ENCODE results near the gene LHX2.

LHX2 gene

GRCh38 chr9:124011460-124012301 is at the start of gene LHX2:
Gene LHX2 (plus strand): TSS chr9:124011768. CDS start chr9:124012349, 581 bp downstream.
- peaks cover 19% of the 10 kb centered on the region; the same call in 1 of the 2 replicates for H4K20me1 ChIP-seq (ENCODE audit: insufficient read depth, low read length)
- no peak within 1 kb of the TSS for H3K27ac ChIP-seq (ENCODE audit: low read length)
- TF ChIP-seq EZH2phosphoT487 (IDR thresholded peaks at IDR 0.05; ENCODE audit: low read depth): no peak
- no peak for TF ChIP-seq CTCF (IDR thresholded peaks at IDR 0.05; ENCODE audit: low read depth, low read length)
- no peak within 1 kb of the TSS for H3K9ac ChIP-seq (ENCODE audit: low read length)
- H3K79me2 ChIP-seq (ENCODE audit: low read length): no peaks in the 10 kb centered on the region
- no peaks in the 10 kb centered on the region for H3K9me3 ChIP-seq (ENCODE audit: insufficient read depth, low read length)
- peaks cover 30% of the 10 kb centered on the region for H3K27me3 ChIP-seq (ENCODE audit: low read depth, low read length)
- no peaks in the 10 kb centered on the region for H3K36me3 ChIP-seq (replicated peaks; ENCODE audit: low read depth, low read length)
- H3K4me3 ChIP-seq (ENCODE audit: low read length): peak within 1 kb of the TSS; percentile 39
- no peak within 1 kb of the TSS for H2AFZ ChIP-seq (ENCODE audit: low read depth, low read length)
- H3K4me1 ChIP-seq (ENCODE audit: low read length): peaks cover 29% of the 10 kb centered on the region
- peak within 1 kb of the TSS; percentile 62 for H3K4me2 ChIP-seq (ENCODE audit: low read length)

GRCh38 chr9:123964761-123965160 is 46.8 kb upstream of the LHX2 start:
- TF ChIP-seq CTCF (IDR thresholded peaks at IDR 0.05; ENCODE audit: low read depth, low read length) (no peak), EZH2phosphoT487 (IDR thresholded peaks at IDR 0.05; ENCODE audit: low read depth) (no peak)
- no peaks in the 10 kb centered on the region for H4K20me1 ChIP-seq (ENCODE audit: insufficient read depth, low read length)
- no peak overlapping the region for H3K9ac ChIP-seq (ENCODE audit: low read length)
- H3K4me2 ChIP-seq (ENCODE audit: low read length): no peak overlapping the region; the same call in 1 of the 2 replicates
- no peak overlapping the region for H3K4me3 ChIP-seq (ENCODE audit: low read length)
- no peaks in the 10 kb centered on the region for H3K9me3 ChIP-seq (ENCODE audit: insufficient read depth, low read length)
- H3K27ac ChIP-seq (ENCODE audit: low read length): no peak overlapping the region
- H2AFZ ChIP-seq (ENCODE audit: low read depth, low read length): no peak overlapping the region
- H3K36me3 ChIP-seq (replicated peaks; ENCODE audit: low read depth, low read length): no peaks in the 10 kb centered on the region
- H3K27me3 ChIP-seq (ENCODE audit: low read depth, low read length): peaks cover 45% of the 10 kb centered on the region
- peaks cover 10% of the 10 kb centered on the region; the same call in 1 of the 2 replicates for H3K4me1 ChIP-seq (ENCODE audit: low read length)
- no peaks in the 10 kb centered on the region for H3K79me2 ChIP-seq (ENCODE audit: low read length)

GRCh38 chr9:123965801-123966686 is 45.5 kb upstream of the LHX2 start:
- no peaks in the 10 kb centered on the region for H4K20me1 ChIP-seq (ENCODE audit: insufficient read depth, low read length)
- H3K4me2 ChIP-seq (ENCODE audit: low read length): no peak overlapping the region
- no peaks in the 10 kb centered on the region for H3K9me3 ChIP-seq (ENCODE audit: insufficient read depth, low read length)
- H3K27me3 ChIP-seq (ENCODE audit: low read depth, low read length): peaks cover 48% of the 10 kb centered on the region
- no peaks in the 10 kb centered on the region for H3K36me3 ChIP-seq (replicated peaks; ENCODE audit: low read depth, low read length)
- no peak overlapping the region for H3K4me3 ChIP-seq (ENCODE audit: low read length)
- H3K9ac ChIP-seq (ENCODE audit: low read length): no peak overlapping the region
- no peak overlapping the region for H3K27ac ChIP-seq (ENCODE audit: low read length)
- no peaks in the 10 kb centered on the region for H3K79me2 ChIP-seq (ENCODE audit: low read length)
- H2AFZ ChIP-seq (ENCODE audit: low read depth, low read length): no peak overlapping the region
- TF ChIP-seq EZH2phosphoT487 (IDR thresholded peaks at IDR 0.05; ENCODE audit: low read depth) (no peak), CTCF (IDR thresholded peaks at IDR 0.05; ENCODE audit: low read depth, low read length) (no peak)
- H3K4me1 ChIP-seq (ENCODE audit: low read length): peaks cover 8% of the 10 kb centered on the region; the same call in 1 of the 2 replicates

- Histone ChIP-seq H3K4me3 (ENCODE audit: low read length) (no peak overlapping the region), H3K9ac (ENCODE audit: low read length) (no peak overlapping the region)
- TF ChIP-seq EZH2phosphoT487 (IDR thresholded peaks at IDR 0.05; ENCODE audit: low read depth) (no peak), CTCF (IDR thresholded peaks at IDR 0.05; ENCODE audit: low read depth, low read length) (no peak)
Observed at GRCh38 chr9:123967323-123967722, 44.2 kb upstream of the LHX2 start.

More at GRCh38 chr9:123967323-123967722, 44.2 kb upstream of the LHX2 start:
- Histone ChIP-seq H3K79me2 (ENCODE audit: low read length) (no peaks in the 10 kb centered on the region), H2AFZ (ENCODE audit: low read depth, low read length) (no peak overlapping the region), H3K27ac (ENCODE audit: low read length) (no peak overlapping the region), H3K4me1 (ENCODE audit: low read length) (peaks cover 8% of the 10 kb centered on the region; the same call in 1 of the 2 replicates), H3K4me2 (ENCODE audit: low read length) (no peak overlapping the region), H3K36me3 (replicated peaks; ENCODE audit: low read depth, low read length) (no peaks in the 10 kb centered on the region), H3K9me3 (ENCODE audit: insufficient read depth, low read length) (no peaks in the 10 kb centered on the region), H3K27me3 (ENCODE audit: low read depth, low read length) (peaks cover 46% of the 10 kb centered on the region), H4K20me1 (ENCODE audit: insufficient read depth, low read length) (no peaks in the 10 kb centered on the region)

All from OCI-LY3 (cell line).